Upper lobe of right lung (tissue), 1 donor: ENCODE results near the gene EYS. TPM values are rescaled to one million over a fixed set of nuclear protein-coding genes. Genes with fewer than 3 reads are reported as not detected.
"Not testable (repeated sequence)": the region's sequence is repeated elsewhere in the genome, so short reads cannot be mapped to it uniquely, and the experiment has no call there.

Source experiments
- ATAC-seq: fragments of 200-7000 bp; cut with Tn5 transposase; one replicate; pipeline ENCODE4 v1.9.1; 2020; ENCODE audit warnings: mild to moderate bottlenecking, moderate library complexity
- DNase-seq: peaks from one replicate; pipeline ENCODE4 v3.0.0-alpha.2; 2020
- H3K27ac ChIP-seq: fragments of 200-600 bp; one replicate; pipeline ENCODE4 v1.8.0; 2022
- H3K27me3 ChIP-seq: fragments of 200-600 bp; one replicate; pipeline ENCODE4 v1.8.0; 2022; ENCODE audit warnings: mild to moderate bottlenecking
- H3K36me3 ChIP-seq: fragments of 200-600 bp; one replicate; pipeline ENCODE4 v1.8.0; 2022
- H3K4me1 ChIP-seq: fragments of 200-600 bp; one replicate; pipeline ENCODE4 v1.8.0; 2022
- H3K4me3 ChIP-seq: fragments of 200-600 bp; one replicate; pipeline ENCODE4 v1.8.0; 2022; ENCODE audit warnings: mild to moderate bottlenecking
- H3K9me3 ChIP-seq: fragments of 200-600 bp; one replicate; pipeline ENCODE4 v1.8.0; 2022
- CTCF ChIP-seq: fragments of 200-600 bp; IDR thresholded peaks from one replicate; pipeline ENCODE4 v1.8.0; 2022; ENCODE audit warnings: antibody characterized with exemption
- intact Hi-C: fragments of 100-400 bp; cut with DNase I; formaldehyde crosslinking; loops from one replicate; pipeline ENCODE4 v1.11.0; 2022
- total RNA-seq: library from RNA; stranded (reverse); fragmentation: NEBNext Ultra II Directional; extraction: Animal tissue kit (Norgen Biotek cat#: 25700); gene quantifications from one replicate; pipeline ENCODE4 v1.2.1, GENCODE V29; 2021
- donor health status: DM: no; HTN: yes; CAD: no; lungs with severe emphysema.

Gene EYS
- total RNA-seq, 1 donor from 2014 or later = not detected

GRCh38 chr6:65631711-65632110, 75.3 kb downstream of the EYS start:
- intact Hi-C loops = no loop called here
- DNase-seq = no peak
- Histone ChIP-seq H3K27ac (no peak overlapping the region), H3K27me3 (no peaks in the 10 kb centered on the region), H3K4me1 (no peaks in the 10 kb centered on the region), H3K4me3 (no peak overlapping the region), H3K9me3 (no peaks in the 10 kb centered on the region), H3K36me3 (no peaks in the 10 kb centered on the region)
- no peak for ATAC-seq
- TF ChIP-seq CTCF = no peak

GRCh38 chr6:65627434-65627999, 79.5 kb downstream of the EYS start:
- H3K4me3 ChIP-seq, H3K27ac ChIP-seq, DNase-seq, H3K36me3 ChIP-seq, H3K27me3 ChIP-seq, intact Hi-C loops, H3K9me3 ChIP-seq, H3K4me1 ChIP-seq, ATAC-seq: not testable (repeated sequence)

GRCh38 chr6:65627015-65627414, 80.0 kb downstream of the EYS start:
- DNase-seq (no peak), ATAC-seq (no peak)
- Histone ChIP-seq H3K9me3 (no peaks in the 10 kb centered on the region), H3K27ac (no peak overlapping the region), H3K27me3 (no peaks in the 10 kb centered on the region), H3K36me3 (no peaks in the 10 kb centered on the region), H3K4me1 (no peaks in the 10 kb centered on the region), H3K4me3 (no peak overlapping the region)
- intact Hi-C loops = no loop called here
- TF ChIP-seq CTCF = no peak

- no peak for DNase-seq
- TF ChIP-seq CTCF = no peak
- Histone ChIP-seq H3K36me3 (no peaks in the 10 kb centered on the region), H3K27me3 (no peaks in the 10 kb centered on the region), H3K9me3 (no peaks in the 10 kb centered on the region), H3K4me1 (no peaks in the 10 kb centered on the region), H3K4me3 (no peak overlapping the region), H3K27ac (no peak overlapping the region)
- no peak for ATAC-seq
- intact Hi-C loops = no loop called here
These were observed 83.5 kb downstream of the EYS start for GRCh38 chr6:65623566-65623965.

GRCh38 chr6:65610746-65611145, 96.3 kb downstream of the EYS start:
- Histone ChIP-seq H3K27me3 (no peaks in the 10 kb centered on the region), H3K36me3 (no peaks in the 10 kb centered on the region), H3K4me3 (no peak overlapping the region), H3K27ac (no peak overlapping the region), H3K9me3 (no peaks in the 10 kb centered on the region), H3K4me1 (no peaks in the 10 kb centered on the region)
- no peak for TF ChIP-seq CTCF
- DNase-seq (no peak), ATAC-seq (no peak)
- intact Hi-C loops = no loop called here

- ATAC-seq = no peak
- Histone ChIP-seq H3K36me3 (no peaks in the 10 kb centered on the region), H3K9me3 (no peaks in the 10 kb centered on the region), H3K27ac (no peak overlapping the region), H3K27me3 (no peaks in the 10 kb centered on the region), H3K4me3 (no peak overlapping the region), H3K4me1 (no peaks in the 10 kb centered on the region)
- DNase-seq = no peak
- intact Hi-C loops = no loop called here
- TF ChIP-seq CTCF = no peak
These were observed 111.5 kb downstream of the EYS start for GRCh38 chr6:65595540-65595939.
